Measurements from ENCODE around the gene EVA1A. TPM values are rescaled to one million over a fixed set of nuclear protein-coding genes. Genes with fewer than 3 reads are reported as not detected.

The EVA1A gene
- total RNA-seq, 1 donor from 2014 or later: 0.71 TPM

- DNase-seq (ENCODE audit: low spot score): no peak
These were observed 3.4 kb upstream of the EVA1A start for GRCh38 chr2:75564026-75564688.

- no peak for DNase-seq (ENCODE audit: low spot score)
These were observed 2.9 kb upstream of the EVA1A start for GRCh38 chr2:75563591-75563990.

- DNase-seq (ENCODE audit: low spot score): no peak
These were observed 1.8 kb upstream of the EVA1A start for GRCh38 chr2:75562513-75562864.

GRCh38 chr2:75561566-75562512 is 1.1 kb upstream of the EVA1A start:
- no peak for DNase-seq (ENCODE audit: low spot score)

GRCh38 chr2:75560022-75560767 is 544 bp downstream of the EVA1A start:
- DNase-seq (ENCODE audit: low spot score): no peak

GRCh38 chr2:75559680-75560021 is 1.1 kb downstream of the EVA1A start:
- DNase-seq (ENCODE audit: low spot score): no peak

GRCh38 chr2:75558786-75559679 is 1.7 kb downstream of the EVA1A start:
- no peak for DNase-seq (ENCODE audit: low spot score)

- DNase-seq (ENCODE audit: low spot score): no peak
These were observed 2.6 kb downstream of the EVA1A start for GRCh38 chr2:75558136-75558535.

GRCh38 chr2:75557474-75558133 is 3.1 kb downstream of the EVA1A start:
- no peak for DNase-seq (ENCODE audit: low spot score)

GRCh38 chr2:75556679-75557366 is 3.9 kb downstream of the EVA1A start:
- no peak for DNase-seq (ENCODE audit: low spot score)

GRCh38 chr2:75555701-75556100 is 5.0 kb downstream of the EVA1A start:
- DNase-seq (ENCODE audit: low spot score): no peak

- DNase-seq (ENCODE audit: low spot score): no peak
These were observed 6.7 kb downstream of the EVA1A start for GRCh38 chr2:75553935-75554531.

GRCh38 chr2:75552222-75552621 is 8.5 kb downstream of the EVA1A start:
- no peak for DNase-seq (ENCODE audit: low spot score)

GRCh38 chr2:75551434-75551833 is 9.3 kb downstream of the EVA1A start:
- DNase-seq (ENCODE audit: low spot score): no peak

- no peak for DNase-seq (ENCODE audit: low spot score)
These were observed 11.1 kb downstream of the EVA1A start for GRCh38 chr2:75549401-75550253.

GRCh38 chr2:75548036-75548573 is 12.6 kb downstream of the EVA1A start:
- no peak for DNase-seq (ENCODE audit: low spot score)

GRCh38 chr2:75547345-75548035 is 13.2 kb downstream of the EVA1A start:
- DNase-seq (ENCODE audit: low spot score): no peak

GRCh38 chr2:75545922-75546321 is 14.8 kb downstream of the EVA1A start:
- no peak for DNase-seq (ENCODE audit: low spot score)
